ENCODE results near the gene PSIP1. TPM values are rescaled to one million over a fixed set of nuclear protein-coding genes. Genes with fewer than 3 reads are reported as not detected.
"Not testable (repeated sequence)": the region's sequence is repeated elsewhere in the genome, so short reads cannot be mapped to it uniquely, and the experiment has no call there.

Gene PSIP1
- total RNA-seq, 1 experiment from 2014 or later, result 56.2 TPM

DNA sequence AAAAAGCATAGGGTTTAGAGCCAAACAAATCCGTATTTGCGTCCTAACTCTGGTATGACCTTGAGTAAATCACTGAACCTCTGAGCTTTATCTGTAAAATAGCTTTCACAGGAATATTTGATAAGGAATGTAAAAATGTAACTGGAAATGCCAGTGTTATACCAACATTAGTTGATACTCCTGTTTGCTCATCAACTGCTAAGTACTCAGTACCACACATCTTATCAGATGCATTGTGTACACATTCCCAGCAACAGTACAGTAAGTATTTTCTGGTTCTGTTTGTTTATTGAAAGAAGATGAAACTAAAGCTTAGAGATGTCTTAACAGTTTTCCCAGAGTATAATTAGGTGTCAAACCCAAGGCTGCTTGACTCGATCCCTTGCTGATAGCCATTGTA is 66.6 kb downstream of the PSIP1 start:
- BruUV-seq (replicated peaks), result no TSS peak
- intact Hi-C loops (cut with micrococcal nuclease; ENCODE audit: unreplicated experiment), result no loop called here
- H3K27me3 Mint-ChIP-seq (ENCODE audit: unreplicated experiment), result no peaks in the 10 kb centered on the region
- CTCF ChIA-PET, result interaction anchor here (0.6 kb wide), 1 partner anchor 194 kb away, joined by 3 read pairs; no protein-coding TSS in a partner anchor
- TF ChIP-seq, protein P1, sequence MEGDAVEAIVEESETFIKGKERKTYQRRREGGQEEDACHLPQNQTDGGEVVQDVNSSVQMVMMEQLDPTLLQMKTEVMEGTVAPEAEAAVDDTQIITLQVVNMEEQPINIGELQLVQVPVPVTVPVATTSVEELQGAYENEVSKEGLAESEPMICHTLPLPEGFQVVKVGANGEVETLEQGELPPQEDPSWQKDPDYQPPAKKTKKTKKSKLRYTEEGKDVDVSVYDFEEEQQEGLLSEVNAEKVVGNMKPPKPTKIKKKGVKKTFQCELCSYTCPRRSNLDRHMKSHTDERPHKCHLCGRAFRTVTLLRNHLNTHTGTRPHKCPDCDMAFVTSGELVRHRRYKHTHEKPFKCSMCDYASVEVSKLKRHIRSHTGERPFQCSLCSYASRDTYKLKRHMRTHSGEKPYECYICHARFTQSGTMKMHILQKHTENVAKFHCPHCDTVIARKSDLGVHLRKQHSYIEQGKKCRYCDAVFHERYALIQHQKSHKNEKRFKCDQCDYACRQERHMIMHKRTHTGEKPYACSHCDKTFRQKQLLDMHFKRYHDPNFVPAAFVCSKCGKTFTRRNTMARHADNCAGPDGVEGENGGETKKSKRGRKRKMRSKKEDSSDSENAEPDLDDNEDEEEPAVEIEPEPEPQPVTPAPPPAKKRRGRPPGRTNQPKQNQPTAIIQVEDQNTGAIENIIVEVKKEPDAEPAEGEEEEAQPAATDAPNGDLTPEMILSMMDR (IDR thresholded peaks at IDR 0.05; ENCODE audit: unreplicated experiment), result no peak
- H3K9me3 Mint-ChIP-seq (ENCODE audit: low read depth, unreplicated experiment), result no peaks in the 10 kb centered on the region
- H3K27ac Mint-ChIP-seq (ENCODE audit: unreplicated experiment), result no peak overlapping the region
- DNase-seq, result no peak
- no peaks in the 10 kb centered on the region for H3K4me1 Mint-ChIP-seq (ENCODE audit: low read depth, unreplicated experiment)
- no peak overlapping the region for H3K4me3 Mint-ChIP-seq (ENCODE audit: low read depth, unreplicated experiment)
- peaks cover 17% of the 10 kb centered on the region for H3K36me3 Mint-ChIP-seq (ENCODE audit: insufficient read depth, unreplicated experiment)

DNA sequence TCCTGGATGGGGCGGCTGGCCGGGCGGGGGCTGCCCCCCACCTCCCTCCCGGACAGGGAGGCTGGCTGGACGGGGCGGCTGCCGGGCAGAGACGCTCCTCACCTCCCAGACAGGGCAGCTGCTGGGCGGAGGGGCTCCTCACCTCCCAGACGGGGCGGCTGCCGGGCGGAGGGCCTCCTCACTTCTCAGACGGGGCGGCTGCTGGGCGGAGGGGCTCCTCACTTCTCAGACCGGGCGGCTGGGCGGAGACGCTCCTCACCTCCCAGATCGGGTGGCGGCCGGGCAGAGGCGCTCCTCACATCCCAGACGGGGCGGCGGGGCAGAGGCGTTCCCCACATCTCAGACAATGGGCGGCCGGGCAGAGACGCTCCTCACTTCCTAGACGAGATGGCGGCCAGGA is 68.5 kb downstream of the PSIP1 start:
- H3K27ac Mint-ChIP-seq (ENCODE audit: unreplicated experiment), result not testable (repeated sequence)

DNA sequence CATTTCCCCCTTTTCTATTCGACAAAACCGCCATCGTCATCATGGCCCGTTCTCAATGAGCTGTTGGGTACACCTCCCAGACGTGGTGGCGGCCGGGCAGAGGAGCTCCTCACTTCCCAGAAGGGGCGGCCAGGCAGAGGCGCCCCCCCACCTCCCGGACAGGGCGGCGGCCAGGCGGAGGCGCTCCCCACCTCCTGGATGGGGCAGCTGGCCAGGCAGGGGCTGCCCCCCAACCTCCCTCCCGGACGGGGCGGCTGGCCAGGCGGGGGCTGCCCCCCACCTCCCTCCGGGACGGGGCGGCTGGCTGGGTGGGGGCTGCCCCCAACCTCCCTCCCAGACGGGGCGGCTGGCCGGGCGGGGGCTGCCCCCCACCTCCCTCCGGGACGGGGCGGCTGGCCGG is 68.9 kb downstream of the PSIP1 start:
- intact Hi-C loops (cut with micrococcal nuclease; ENCODE audit: unreplicated experiment); H3K27me3 Mint-ChIP-seq (ENCODE audit: unreplicated experiment); H3K4me3 Mint-ChIP-seq (ENCODE audit: low read depth, unreplicated experiment); CTCF ChIA-PET; H3K36me3 Mint-ChIP-seq (ENCODE audit: insufficient read depth, unreplicated experiment); H3K27ac Mint-ChIP-seq (ENCODE audit: unreplicated experiment); DNase-seq; BruUV-seq (replicated peaks); H3K9me3 Mint-ChIP-seq (ENCODE audit: low read depth, unreplicated experiment); H3K4me1 Mint-ChIP-seq (ENCODE audit: low read depth, unreplicated experiment): not testable (repeated sequence)

More for the DNA sequence above, 68.5 kb downstream of the PSIP1 start:
- BruUV-seq (replicated peaks); H3K4me1 Mint-ChIP-seq (ENCODE audit: low read depth, unreplicated experiment); CTCF ChIA-PET; intact Hi-C loops (cut with micrococcal nuclease; ENCODE audit: unreplicated experiment); H3K36me3 Mint-ChIP-seq (ENCODE audit: insufficient read depth, unreplicated experiment); DNase-seq; H3K4me3 Mint-ChIP-seq (ENCODE audit: low read depth, unreplicated experiment); H3K27me3 Mint-ChIP-seq (ENCODE audit: unreplicated experiment); H3K9me3 Mint-ChIP-seq (ENCODE audit: low read depth, unreplicated experiment): not testable (repeated sequence)

DNA sequence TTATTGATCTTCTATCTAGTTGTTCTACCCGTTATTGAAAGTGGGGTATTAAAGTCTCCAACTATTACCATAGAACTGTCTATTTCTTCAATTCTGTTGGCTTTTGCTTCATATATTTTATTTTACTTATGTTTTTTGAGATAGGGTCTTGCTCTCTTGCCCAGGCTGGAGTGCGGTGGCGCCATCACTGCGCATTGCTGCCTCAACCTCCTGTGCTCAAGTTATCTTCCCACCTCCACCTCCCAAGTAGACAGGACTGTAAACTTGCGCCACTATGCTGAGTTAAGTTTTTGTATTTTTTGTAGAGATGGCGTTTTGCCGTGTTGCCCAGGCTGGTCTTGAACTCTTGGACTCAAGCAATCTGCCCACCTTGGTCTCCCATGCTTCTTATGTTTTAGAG is 71.9 kb downstream of the PSIP1 start:
- no TSS peak for BruUV-seq (replicated peaks)
- no peaks in the 10 kb centered on the region for H3K9me3 Mint-ChIP-seq (ENCODE audit: low read depth, unreplicated experiment)

GRCh38 chr9:15433661-15434060 is 77.1 kb downstream of the PSIP1 start:
- intact Hi-C loops (cut with micrococcal nuclease; ENCODE audit: unreplicated experiment), result no loop called here
- Mint-ChIP-seq H3K27ac (ENCODE audit: unreplicated experiment) (no peak overlapping the region), H3K4me1 (ENCODE audit: low read depth, unreplicated experiment) (no peaks in the 10 kb centered on the region), H3K9me3 (ENCODE audit: low read depth, unreplicated experiment) (no peaks in the 10 kb centered on the region), H3K36me3 (ENCODE audit: insufficient read depth, unreplicated experiment) (peaks cover 10% of the 10 kb centered on the region), H3K27me3 (ENCODE audit: unreplicated experiment) (no peaks in the 10 kb centered on the region), H3K4me3 (ENCODE audit: low read depth, unreplicated experiment) (no peak overlapping the region)
- TF ChIP-seq, protein P1 (IDR thresholded peaks at IDR 0.05; ENCODE audit: unreplicated experiment), result no peak
- BruUV-seq (replicated peaks), result no TSS peak
- no peak for DNase-seq
- CTCF ChIA-PET, result no interaction called here

More for the DNA sequence above, 71.9 kb downstream of the PSIP1 start:
- no peaks in the 10 kb centered on the region for H3K4me1 Mint-ChIP-seq (ENCODE audit: low read depth, unreplicated experiment)
- CTCF ChIA-PET, result no interaction called here
- intact Hi-C loops (cut with micrococcal nuclease; ENCODE audit: unreplicated experiment), result no loop called here
- H3K27ac Mint-ChIP-seq (ENCODE audit: unreplicated experiment), result no peak overlapping the region
- TF ChIP-seq, protein P1 (IDR thresholded peaks at IDR 0.05; ENCODE audit: unreplicated experiment), result no peak
- no peak for DNase-seq
- H3K4me3 Mint-ChIP-seq (ENCODE audit: low read depth, unreplicated experiment), result no peak overlapping the region
- peaks cover 9% of the 10 kb centered on the region for H3K36me3 Mint-ChIP-seq (ENCODE audit: insufficient read depth, unreplicated experiment)
- H3K27me3 Mint-ChIP-seq (ENCODE audit: unreplicated experiment), result no peaks in the 10 kb centered on the region
